CD14-positive monocyte (primary cell): ENCODE results near the gene MPV17. TPM values are rescaled to one million over a fixed set of nuclear protein-coding genes. Genes with fewer than 3 reads are reported as not detected.

Experiments
- DNase-seq, 3 donors: peaks; one replicate each; pipeline ENCODE4 v3.0.0-alpha.2; 2011 to 2022
- H2AFZ ChIP-seq: 2 replicates; pipeline ENCODE4 v1.6.0; 2012; ENCODE audit warnings: mild to moderate bottlenecking, low read depth, low read length, inconsistent platforms; ENCODE audit not compliant: insufficient read depth, poor library complexity, severe bottlenecking
- H3K27ac ChIP-seq, 2 donors: 1 replicate in 1 of 2; 2 replicates in 1 of 2; pipeline ENCODE4 v1.5.1; 2012 to 2013; ENCODE audit warnings: low read length in 2 of 2, control low read depth in 1 of 2, inconsistent platforms in 1 of 2, low read depth in 1 of 2, mild to moderate bottlenecking in 1 of 2
- H3K27me3 ChIP-seq, 2 donors: one replicate each; pipeline versions ENCODE4 v1.6.0 to v1.6.1; 2011 to 2013; ENCODE audit warnings: low read length in 2 of 2; ENCODE audit not compliant: control insufficient read depth in 2 of 2, insufficient read depth in 2 of 2
- H3K36me3 ChIP-seq, 2 donors: replicated peaks in 1 of 2; 1 replicate in 1 of 2; 2 replicates in 1 of 2; pipeline versions ENCODE4 v1.5.1 to v1.6.1; 2012 to 2013; ENCODE audit warnings: low read length in 2 of 2, control low read depth in 1 of 2, inconsistent platforms in 1 of 2, mild to moderate bottlenecking in 1 of 2; ENCODE audit not compliant: insufficient read depth in 2 of 2, control insufficient read depth in 1 of 2
- H3K4me1 ChIP-seq, 2 donors: 1 replicate in 1 of 2; 2 replicates in 1 of 2; pipeline versions ENCODE4 v1.5.1 to v1.6.1; 2012 to 2013; ENCODE audit warnings: low read length in 2 of 2, control low read depth in 1 of 2, inconsistent platforms in 1 of 2, mild to moderate bottlenecking in 1 of 2, moderate library complexity in 1 of 2; ENCODE audit not compliant: insufficient read depth in 2 of 2, control insufficient read depth in 1 of 2
- H3K4me2 ChIP-seq: replicated peaks from 2 replicates; pipeline ENCODE3; 2012; ENCODE audit warnings: low read length, moderate library complexity, mild to moderate bottlenecking; ENCODE audit not compliant: poor library complexity, severe bottlenecking; ENCODE audit errors: extremely low read depth
- H3K4me3 ChIP-seq, 3 experiments: fragments of 200-600 bp in 1 of 3; sonication (generic) in 1 of 3; replicated peaks in 1 of 3; 1 replicate in 2 of 3; 2 replicates in 1 of 3; pipeline ENCODE4 v1.5.1; 2011 to 2013; ENCODE audit warnings: low read length in 3 of 3, mild to moderate bottlenecking in 3 of 3, control low read depth in 2 of 3, low read depth in 2 of 3, inconsistent platforms in 1 of 3, moderate library complexity in 1 of 3
- H3K79me2 ChIP-seq: 2 replicates; pipeline ENCODE4 v1.6.0; 2012; ENCODE audit warnings: mild to moderate bottlenecking, control low read depth, inconsistent platforms, low read length, moderate library complexity; ENCODE audit not compliant: insufficient read depth
- H3K9ac ChIP-seq: 2 replicates; pipeline ENCODE4 v1.6.0; 2017; ENCODE audit warnings: low read length, mild to moderate bottlenecking; ENCODE audit not compliant: insufficient read depth, poor library complexity, severe bottlenecking
- H3K9me3 ChIP-seq, 2 donors: replicated peaks in 1 of 2; 1 replicate in 1 of 2; 2 replicates in 1 of 2; pipeline versions ENCODE4 v1.5.1 to v1.6.1; 2012 to 2013; ENCODE audit warnings: low read length in 2 of 2, control low read depth in 1 of 2; ENCODE audit not compliant: control insufficient read depth in 1 of 2, insufficient read depth in 1 of 2
- H4K20me1 ChIP-seq: 2 replicates; pipeline ENCODE4 v1.6.0; 2012; ENCODE audit warnings: mild to moderate bottlenecking, low read length, control low read depth, moderate library complexity; ENCODE audit not compliant: insufficient read depth
- H3K27ac Mint-ChIP-seq, 7 donors: one replicate each; pipeline ENCODE4 v1.8.0; 2020; ENCODE audit warnings: mild to moderate bottlenecking in 7 of 7, mixed read lengths in 7 of 7, moderate library complexity in 6 of 7, inconsistent platforms in 2 of 7
- H3K27me3 Mint-ChIP-seq, 3 donors: one replicate each; pipeline ENCODE4 v1.8.0; 2021 to 2022; ENCODE audit warnings: low read depth in 3 of 3, mild to moderate bottlenecking in 3 of 3, mixed read lengths in 3 of 3, moderate library complexity in 3 of 3, inconsistent platforms in 1 of 3
- H3K36me3 Mint-ChIP-seq, 2 donors: one replicate each; pipeline ENCODE4 v1.8.0; 2020; ENCODE audit warnings: mixed read lengths in 2 of 2, inconsistent platforms in 1 of 2, mild to moderate bottlenecking in 1 of 2
- H3K4me1 Mint-ChIP-seq: one replicate; pipeline ENCODE4 v1.8.0; 2020; ENCODE audit warnings: mild to moderate bottlenecking, mixed read lengths
- H3K4me3 Mint-ChIP-seq, 2 donors: one replicate each; pipeline ENCODE4 v1.8.0; 2020; ENCODE audit warnings: mild to moderate bottlenecking in 2 of 2, mixed read lengths in 2 of 2, moderate library complexity in 1 of 2
- H3K9me3 Mint-ChIP-seq, 7 donors: one replicate each; pipeline ENCODE4 v1.8.0; 2020 to 2022; ENCODE audit warnings: mixed read lengths in 7 of 7, mild to moderate bottlenecking in 6 of 7, moderate library complexity in 6 of 7, inconsistent platforms in 2 of 7
- whole genome bisulfite sequencing: methylation state at CpG from one replicate; pipeline ENCODE4 v1.1.5; 2013; ENCODE audit warnings: missing lambda C conversion rate; ENCODE audit not compliant: insufficient coverage; 5-methylcytosine and 5-hydroxymethylcytosine counted together
- intact Hi-C, 2 donors: fragments of 100-400 bp; cut with micrococcal nuclease; formaldehyde crosslinking; loops; one replicate each; pipeline versions ENCODE4 v1.15.0 to v1.15.1; 2023
- polyA plus RNA-seq, 3 donors: library from polyadenylated mRNA; depleted of rRNA in 1 of 3; unstranded in 2 of 3; stranded (reverse) in 1 of 3; fragments of 300-500 nt in 2 of 3; fragments of >200 nt in 1 of 3; fragmentation: Illumina TruSeq in 2 of 3; gene quantifications; 1 replicate in 2 of 3; 2 replicates in 1 of 3; pipeline ENCODE4 v1.2.3, GENCODE V29; 2012 to 2021
- TF ChIP-seq, protein P1 (sequence below): fragments of 200-600 bp; IDR thresholded peaks from one replicate; pipeline ENCODE4 v1.8.0; 2022; ENCODE audit warnings: antibody characterized with exemption, mild to moderate bottlenecking

Gene MPV17
- polyA plus RNA-seq, 3 donors: 136 to 160 (median 160) TPM

DNA sequence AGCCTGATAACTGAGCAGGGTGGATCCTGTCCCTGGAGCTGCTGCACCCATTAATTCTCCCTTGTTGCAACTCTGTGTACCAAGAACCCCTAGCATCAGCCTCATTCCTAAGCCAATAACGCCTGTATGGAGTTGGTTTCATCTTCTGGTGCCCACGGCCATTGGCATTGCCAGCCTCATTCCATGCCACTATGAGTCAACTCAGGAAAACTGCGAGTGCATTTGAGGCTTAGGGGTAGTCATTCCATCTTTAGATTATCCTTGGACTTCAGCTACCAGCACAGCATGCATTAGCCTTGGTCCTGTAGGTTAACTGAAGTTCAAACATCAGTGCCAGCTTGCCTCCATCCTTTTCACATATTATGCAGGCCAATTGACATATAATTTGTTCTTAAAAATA, 42.1 kb downstream of the MPV17 start:
- H3K9me3 ChIP-seq: no peaks in the 10 kb centered on the region
- H2AFZ ChIP-seq: no peak overlapping the region
- H3K4me2 ChIP-seq: no peak overlapping the region
- H3K4me3 Mint-ChIP-seq: no peak overlapping the region
- no peak overlapping the region for H3K27ac Mint-ChIP-seq
- DNase-seq: no peak
- H3K9ac ChIP-seq: no peak overlapping the region
- intact Hi-C loops: loop anchor here (2.0 to 5.0 kb wide), 2 partner anchors 182 to 184 kb away; no protein-coding TSS in a partner anchor
- H3K36me3 ChIP-seq: no peaks in the 10 kb centered on the region
- TF ChIP-seq, protein P1, sequence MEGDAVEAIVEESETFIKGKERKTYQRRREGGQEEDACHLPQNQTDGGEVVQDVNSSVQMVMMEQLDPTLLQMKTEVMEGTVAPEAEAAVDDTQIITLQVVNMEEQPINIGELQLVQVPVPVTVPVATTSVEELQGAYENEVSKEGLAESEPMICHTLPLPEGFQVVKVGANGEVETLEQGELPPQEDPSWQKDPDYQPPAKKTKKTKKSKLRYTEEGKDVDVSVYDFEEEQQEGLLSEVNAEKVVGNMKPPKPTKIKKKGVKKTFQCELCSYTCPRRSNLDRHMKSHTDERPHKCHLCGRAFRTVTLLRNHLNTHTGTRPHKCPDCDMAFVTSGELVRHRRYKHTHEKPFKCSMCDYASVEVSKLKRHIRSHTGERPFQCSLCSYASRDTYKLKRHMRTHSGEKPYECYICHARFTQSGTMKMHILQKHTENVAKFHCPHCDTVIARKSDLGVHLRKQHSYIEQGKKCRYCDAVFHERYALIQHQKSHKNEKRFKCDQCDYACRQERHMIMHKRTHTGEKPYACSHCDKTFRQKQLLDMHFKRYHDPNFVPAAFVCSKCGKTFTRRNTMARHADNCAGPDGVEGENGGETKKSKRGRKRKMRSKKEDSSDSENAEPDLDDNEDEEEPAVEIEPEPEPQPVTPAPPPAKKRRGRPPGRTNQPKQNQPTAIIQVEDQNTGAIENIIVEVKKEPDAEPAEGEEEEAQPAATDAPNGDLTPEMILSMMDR: no peak
- H4K20me1 ChIP-seq: no peaks in the 10 kb centered on the region
- H3K79me2 ChIP-seq: no peaks in the 10 kb centered on the region
- no peaks in the 10 kb centered on the region for H3K27me3 ChIP-seq
- no peak overlapping the region for H3K4me3 ChIP-seq
- peaks cover 7% of the 10 kb centered on the region for H3K4me1 Mint-ChIP-seq
- no peaks in the 10 kb centered on the region for H3K36me3 Mint-ChIP-seq
- H3K4me1 ChIP-seq: peaks cover 0 to 6% of the 10 kb centered on the region in 2 donors
- H3K27me3 Mint-ChIP-seq: peaks cover 6 to 18% (median 15%) of the 10 kb centered on the region in 3 donors
- no peak overlapping the region for H3K27ac ChIP-seq
- WGBS: 92% methylated on average over 2 of the region's 3 CpGs
- H3K9me3 Mint-ChIP-seq: no peaks in the 10 kb centered on the region

DNA sequence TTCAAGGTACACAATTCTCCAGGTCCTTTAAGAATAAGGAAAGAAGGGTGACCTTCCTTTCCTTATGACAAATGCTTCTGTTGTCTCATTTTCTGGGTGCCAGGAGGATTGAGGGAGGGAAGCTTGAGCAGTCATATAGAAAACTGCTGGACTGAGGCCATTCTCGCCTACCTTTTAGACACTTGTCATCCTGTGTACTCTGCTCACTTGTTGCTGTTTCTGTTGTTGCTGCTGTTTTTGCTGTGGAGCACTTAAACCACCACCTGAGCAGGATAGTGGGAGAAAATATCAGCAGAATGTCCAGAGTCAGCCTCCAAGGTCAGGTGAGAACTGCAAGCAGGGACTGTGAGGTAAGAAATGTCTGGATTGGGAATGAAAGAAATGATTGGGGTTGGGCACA, 44.9 kb downstream of the MPV17 start:
- H3K4me3 ChIP-seq: no peak overlapping the region
- H3K79me2 ChIP-seq: no peaks in the 10 kb centered on the region
- no peaks in the 10 kb centered on the region for H3K36me3 Mint-ChIP-seq
- H3K27me3 ChIP-seq: no peaks in the 10 kb centered on the region
- no peak overlapping the region for H3K9ac ChIP-seq
- H3K27me3 Mint-ChIP-seq: peaks cover 12 to 24% (median 20%) of the 10 kb centered on the region in 3 donors
- H3K4me3 Mint-ChIP-seq: peak overlapping the region in 1 of 2 donors; percentile 6
- H4K20me1 ChIP-seq: no peaks in the 10 kb centered on the region
- intact Hi-C loops: no loop called here
- peaks cover 5% of the 10 kb centered on the region for H3K4me1 Mint-ChIP-seq
- TF ChIP-seq, protein P1: no peak
- no peak overlapping the region for H3K4me2 ChIP-seq
- H3K27ac Mint-ChIP-seq: peak overlapping the region in 1 of 7 donors; percentile 51
- H3K36me3 ChIP-seq: no peaks in the 10 kb centered on the region
- no peaks in the 10 kb centered on the region for H3K9me3 Mint-ChIP-seq
- no peak for DNase-seq
- no peak overlapping the region for H2AFZ ChIP-seq
- H3K27ac ChIP-seq: no peak overlapping the region
- no peaks in the 10 kb centered on the region for H3K9me3 ChIP-seq
- peaks cover 0 to 6% of the 10 kb centered on the region in 2 donors for H3K4me1 ChIP-seq
- 100% methylated on average over 1 of the region's 1 CpG for WGBS
